Effector memory CD4-positive, alpha-beta T cell (primary cell): Measurements from ENCODE around the gene CASP9.

ENCODE experiments used
- DNase-seq, 3 donors: peaks; one replicate each; pipeline ENCODE4 v3.0.0-alpha.2; 2020
- H3K27ac ChIP-seq: 2 replicates; pipeline ENCODE4 v1.7.0; 2013; ENCODE audit warnings: mild to moderate bottlenecking, low read length, moderate library complexity; ENCODE audit not compliant: insufficient read depth, poor library complexity, severe bottlenecking
- H3K27me3 ChIP-seq: replicated peaks from 2 replicates; pipeline ENCODE4 v1.7.0; 2013; ENCODE audit warnings: mild to moderate bottlenecking, low read length; ENCODE audit not compliant: insufficient read depth, control insufficient read depth, poor library complexity, severe bottlenecking
- H3K36me3 ChIP-seq: 2 replicates; pipeline ENCODE4 v1.7.0; 2013; ENCODE audit warnings: mild to moderate bottlenecking, low read length, moderate library complexity; ENCODE audit not compliant: control insufficient read depth, insufficient read depth
- H3K4me1 ChIP-seq: 2 replicates; pipeline ENCODE4 v1.7.0; 2013; ENCODE audit warnings: low read length, mild to moderate bottlenecking; ENCODE audit not compliant: control insufficient read depth, insufficient read depth, poor library complexity, severe bottlenecking
- H3K4me3 ChIP-seq: 2 replicates; pipeline ENCODE4 v1.7.0; 2013; ENCODE audit warnings: low read length, low read depth, mild to moderate bottlenecking; ENCODE audit not compliant: insufficient read depth, poor library complexity, severe bottlenecking
- H3K9me3 ChIP-seq: 2 replicates; pipeline ENCODE4 v1.7.0; 2013; ENCODE audit warnings: mild to moderate bottlenecking, low read length, moderate library complexity; ENCODE audit not compliant: control insufficient read depth

CASP9 gene

DNA sequence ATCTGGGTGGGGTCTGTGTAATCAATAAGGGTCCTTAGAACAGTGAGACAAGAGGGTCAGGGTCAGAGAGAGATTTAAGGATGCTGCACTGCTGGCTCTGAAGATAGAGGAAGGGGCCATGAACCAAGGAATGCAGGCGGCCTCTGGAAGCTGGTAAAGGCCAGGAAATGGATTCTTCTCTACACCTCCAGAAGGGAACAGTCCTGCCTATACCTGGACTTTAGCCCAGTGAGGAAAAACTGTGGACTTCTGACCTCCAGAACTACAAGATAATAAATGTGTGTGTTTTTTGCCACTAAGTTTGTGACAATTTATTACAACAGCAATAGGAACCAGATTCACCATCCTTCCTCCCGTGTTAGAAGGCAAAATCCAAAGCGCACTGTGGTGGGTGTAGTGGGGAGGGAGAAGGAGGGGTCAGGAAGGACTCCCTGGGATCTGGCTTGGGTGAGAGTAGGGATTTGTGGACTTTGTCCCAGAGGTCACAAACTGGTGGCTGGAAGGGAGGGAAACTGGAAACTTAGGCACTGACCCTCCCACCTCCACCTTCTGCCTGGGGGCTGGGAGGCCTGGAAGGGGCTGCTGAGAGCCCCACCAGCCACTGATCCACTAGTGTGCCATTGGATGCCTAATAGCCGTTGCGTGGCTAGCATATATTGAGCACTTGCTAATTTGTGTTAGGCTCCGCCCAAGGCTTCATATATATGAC, 72.8 kb downstream of the CASP9 start:
- no peaks in the 10 kb centered on the region for H3K36me3 ChIP-seq
- H3K4me1 ChIP-seq = no peaks in the 10 kb centered on the region
- H3K9me3 ChIP-seq = no peaks in the 10 kb centered on the region
- DNase-seq = no peak
- no peaks in the 10 kb centered on the region for H3K27me3 ChIP-seq
- H3K27ac ChIP-seq = no peak overlapping the region
- no peak overlapping the region for H3K4me3 ChIP-seq

DNA sequence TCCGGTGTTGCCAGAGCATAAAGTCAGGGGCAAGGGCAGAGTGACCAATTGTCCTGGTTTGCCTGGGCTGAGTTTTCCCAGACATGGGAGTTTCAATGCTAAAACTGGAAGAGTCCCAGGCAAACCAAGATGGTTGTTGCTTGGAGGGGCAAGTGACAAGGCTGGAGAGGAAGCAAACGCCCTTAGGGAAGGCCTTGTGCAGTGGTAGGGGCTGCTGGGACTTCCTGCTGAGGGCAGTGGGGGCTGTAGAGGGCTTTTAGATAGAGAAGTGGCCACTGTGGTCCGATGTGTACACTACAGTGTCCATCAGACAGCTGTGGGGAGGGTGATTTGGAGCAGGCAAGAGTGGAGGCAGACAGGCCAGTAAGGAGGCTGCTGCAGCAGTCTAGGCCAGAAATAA, 74.4 kb downstream of the CASP9 start:
- Histone ChIP-seq H3K27ac (no peak overlapping the region), H3K4me3 (no peak overlapping the region), H3K27me3 (no peaks in the 10 kb centered on the region), H3K36me3 (no peaks in the 10 kb centered on the region), H3K4me1 (no peaks in the 10 kb centered on the region), H3K9me3 (no peaks in the 10 kb centered on the region)
- no peak for DNase-seq

GRCh38 chr1:15448877-15449462, 75.0 kb downstream of the CASP9 start:
- no peak for DNase-seq
- H3K9me3 ChIP-seq = no peaks in the 10 kb centered on the region
- H3K36me3 ChIP-seq = no peaks in the 10 kb centered on the region
- no peaks in the 10 kb centered on the region for H3K4me1 ChIP-seq
- no peak overlapping the region for H3K4me3 ChIP-seq
- no peak overlapping the region for H3K27ac ChIP-seq
- H3K27me3 ChIP-seq = no peaks in the 10 kb centered on the region

DNA sequence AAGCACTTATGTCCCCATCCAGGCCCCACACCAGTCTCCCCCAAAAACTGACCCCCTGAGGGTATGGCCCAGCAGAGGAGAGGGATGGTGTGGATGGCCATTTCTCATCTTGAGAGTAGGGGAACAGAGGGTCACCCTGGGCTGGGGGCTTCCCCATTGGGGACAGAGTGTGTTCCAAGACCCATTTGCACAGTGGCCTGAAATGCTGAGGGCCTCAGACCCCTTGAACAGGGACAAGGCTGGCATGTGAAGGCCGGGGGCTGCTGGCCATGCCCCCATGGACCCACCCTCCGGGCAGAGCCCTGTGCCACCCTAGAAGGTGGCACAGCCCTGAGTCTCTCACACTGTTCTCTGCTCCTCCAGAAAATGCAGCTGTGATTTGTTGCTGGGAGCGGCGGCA, 77.8 kb downstream of the CASP9 start:
- Histone ChIP-seq H3K27ac (no peak overlapping the region), H3K27me3 (no peaks in the 10 kb centered on the region), H3K4me3 (no peak overlapping the region), H3K4me1 (no peaks in the 10 kb centered on the region), H3K9me3 (no peaks in the 10 kb centered on the region), H3K36me3 (no peaks in the 10 kb centered on the region)
- DNase-seq = no peak

DNA sequence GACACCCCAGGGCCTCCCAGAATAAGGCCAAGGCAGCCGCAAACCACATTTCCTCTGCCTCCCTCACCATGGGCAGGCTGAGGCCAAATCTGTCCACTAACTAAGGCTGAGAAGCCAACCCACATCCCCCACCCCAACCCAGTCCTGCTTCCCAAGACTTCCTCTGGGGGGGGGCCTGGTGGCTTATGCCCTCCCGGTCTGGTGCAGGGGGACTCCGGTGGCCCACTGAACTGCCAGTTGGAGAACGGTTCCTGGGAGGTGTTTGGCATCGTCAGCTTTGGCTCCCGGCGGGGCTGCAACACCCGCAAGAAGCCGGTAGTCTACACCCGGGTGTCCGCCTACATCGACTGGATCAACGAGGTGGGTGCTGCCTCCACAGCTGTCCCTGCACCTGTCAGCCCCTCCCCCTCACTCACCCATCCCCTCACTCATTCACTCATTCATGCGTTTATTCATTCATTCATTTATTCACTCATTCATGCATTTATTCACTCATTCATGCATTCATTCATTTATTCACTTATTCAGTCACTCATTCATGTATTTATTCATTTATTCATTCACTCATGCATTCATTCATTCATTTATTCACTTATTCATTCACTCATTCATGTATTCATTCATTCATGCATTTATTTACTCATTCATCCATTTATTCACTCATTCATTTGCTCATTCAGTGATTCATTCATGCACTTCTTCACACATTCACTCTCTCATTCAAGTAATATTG, 78.5 kb downstream of the CASP9 start:
- no peaks in the 10 kb centered on the region for H3K27me3 ChIP-seq
- H3K9me3 ChIP-seq = no peaks in the 10 kb centered on the region
- no peak overlapping the region for H3K27ac ChIP-seq
- no peak for DNase-seq
- H3K36me3 ChIP-seq = no peaks in the 10 kb centered on the region
- no peaks in the 10 kb centered on the region for H3K4me1 ChIP-seq
- H3K4me3 ChIP-seq = no peak overlapping the region

- H3K4me3 ChIP-seq = no peak overlapping the region
- no peaks in the 10 kb centered on the region for H3K9me3 ChIP-seq
Measured at GRCh38 chr1:15444468-15445389, 79.3 kb downstream of the CASP9 start.

DNA sequence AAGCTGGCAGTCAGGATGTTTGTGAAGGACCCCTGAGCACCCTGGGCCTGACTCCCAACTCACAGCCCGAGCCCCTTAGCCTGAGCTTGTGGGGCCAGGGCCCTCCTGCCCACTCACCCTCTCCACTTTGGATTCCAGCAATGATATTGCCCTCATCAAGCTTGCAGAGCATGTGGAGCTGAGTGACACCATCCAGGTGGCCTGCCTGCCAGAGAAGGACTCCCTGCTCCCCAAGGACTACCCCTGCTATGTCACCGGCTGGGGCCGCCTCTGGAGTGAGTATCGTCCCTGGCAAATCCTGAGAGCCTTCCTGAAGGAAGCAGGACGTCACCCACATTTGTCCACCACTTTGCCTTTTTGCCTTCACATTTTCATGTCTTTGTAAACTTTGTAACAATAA, 80.7 kb downstream of the CASP9 start:
- Histone ChIP-seq H3K27ac (no peak overlapping the region), H3K4me3 (no peak overlapping the region), H3K4me1 (no peaks in the 10 kb centered on the region), H3K27me3 (no peaks in the 10 kb centered on the region), H3K36me3 (no peaks in the 10 kb centered on the region), H3K9me3 (no peaks in the 10 kb centered on the region)
- no peak for DNase-seq

More at GRCh38 chr1:15444468-15445389, 79.3 kb downstream of the CASP9 start:
- DNase-seq = no peak
- H3K36me3 ChIP-seq = no peaks in the 10 kb centered on the region
- no peaks in the 10 kb centered on the region for H3K4me1 ChIP-seq
- H3K27me3 ChIP-seq = no peaks in the 10 kb centered on the region
- no peak overlapping the region for H3K27ac ChIP-seq

DNA sequence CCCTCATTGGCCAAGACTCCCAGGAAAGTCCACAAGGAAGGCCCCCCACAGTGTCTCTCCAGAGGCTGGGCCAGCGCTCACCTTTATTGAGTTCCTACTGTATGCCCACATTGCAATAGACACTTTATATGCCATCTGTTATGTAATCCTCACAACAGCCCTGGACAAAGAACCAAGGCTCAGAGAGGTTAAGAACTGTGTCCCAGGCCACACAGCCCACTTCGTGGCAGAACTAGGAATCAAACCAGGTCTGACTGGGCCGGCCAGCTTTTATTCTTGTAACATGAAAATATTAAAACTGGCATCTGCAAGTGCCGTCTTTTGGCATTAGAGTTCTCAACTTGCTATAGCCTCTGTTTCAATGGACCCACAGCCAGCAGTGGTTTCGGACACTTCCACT, 81.3 kb downstream of the CASP9 start:
- no peaks in the 10 kb centered on the region for H3K36me3 ChIP-seq
- no peaks in the 10 kb centered on the region for H3K4me1 ChIP-seq
- no peak overlapping the region for H3K27ac ChIP-seq
- H3K4me3 ChIP-seq = no peak overlapping the region
- H3K9me3 ChIP-seq = no peaks in the 10 kb centered on the region
- H3K27me3 ChIP-seq = no peaks in the 10 kb centered on the region
- DNase-seq = no peak

DNA sequence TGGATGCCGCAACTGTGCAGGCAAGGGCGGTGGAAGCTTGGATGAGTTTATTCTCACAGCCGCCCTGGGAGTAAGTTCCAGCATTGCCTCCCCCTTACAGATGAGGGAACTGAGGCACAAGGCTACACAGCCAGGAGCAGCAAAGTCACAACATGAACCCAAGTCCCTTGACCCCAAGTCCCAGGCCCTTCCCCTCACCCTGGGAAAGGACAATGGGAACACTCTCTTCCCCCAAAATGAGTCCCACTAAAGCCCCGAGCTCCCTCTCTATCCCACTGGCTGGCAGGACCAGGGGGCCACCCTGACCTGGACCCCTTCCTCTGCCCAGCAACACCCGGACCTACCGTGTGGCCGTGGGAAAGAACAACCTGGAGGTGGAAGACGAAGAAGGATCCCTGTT, 81.9 kb downstream of the CASP9 start:
- H3K9me3 ChIP-seq = no peaks in the 10 kb centered on the region

More for the DNA sequence above, 81.9 kb downstream of the CASP9 start:
- H3K36me3 ChIP-seq = no peaks in the 10 kb centered on the region
- H3K27ac ChIP-seq = no peak overlapping the region
- H3K27me3 ChIP-seq = no peaks in the 10 kb centered on the region
- no peak overlapping the region for H3K4me3 ChIP-seq
- no peaks in the 10 kb centered on the region for H3K4me1 ChIP-seq
- DNase-seq = no peak
